Liver (tissue), 9 donors: Measurements from ENCODE around the gene ARHGAP32. TPM values are rescaled to one million over a fixed set of nuclear protein-coding genes. Genes with fewer than 3 reads are reported as not detected.

Source experiments
- DNase-seq: peaks from one replicate; pipeline ENCODE4 v3.0.0-alpha.2; 2017; ENCODE audit warnings: low spot score
- H3K27ac ChIP-seq, 2 donors: one replicate each; pipeline ENCODE4 v1.7.0; 2013; ENCODE audit warnings: inconsistent platforms in 2 of 2, low read length in 2 of 2, control low read depth in 1 of 2, low read depth in 1 of 2, mild to moderate bottlenecking in 1 of 2
- H3K27me3 ChIP-seq, 4 donors: one replicate each; pipeline versions ENCODE4 v1.6.1 to v1.7.0; 2013; ENCODE audit warnings: low read length in 3 of 4, inconsistent platforms in 1 of 4, mild to moderate bottlenecking in 1 of 4, moderate library complexity in 1 of 4; ENCODE audit not compliant: control insufficient read depth in 4 of 4, insufficient read depth in 4 of 4
- H3K36me3 ChIP-seq, 4 donors: one replicate each; pipeline versions ENCODE4 v1.6.1 to v1.7.0; 2013; ENCODE audit warnings: low read length in 3 of 4, mild to moderate bottlenecking in 3 of 4, low read depth in 1 of 4, moderate library complexity in 1 of 4; ENCODE audit not compliant: control insufficient read depth in 4 of 4, insufficient read depth in 3 of 4
- H3K4me1 ChIP-seq, 4 donors: one replicate each; pipeline versions ENCODE4 v1.6.1 to v1.7.0; 2013; ENCODE audit warnings: low read length in 3 of 4, mild to moderate bottlenecking in 3 of 4, moderate library complexity in 1 of 4; ENCODE audit not compliant: control insufficient read depth in 4 of 4, insufficient read depth in 4 of 4
- H3K4me3 ChIP-seq, 3 donors: one replicate each; pipeline versions ENCODE4 v1.6.1 to v1.7.0; 2013; ENCODE audit warnings: low read length in 3 of 3, control low read depth in 1 of 3, low read depth in 1 of 3, mild to moderate bottlenecking in 1 of 3
- H3K9ac ChIP-seq, 2 donors: one replicate each; pipeline ENCODE4 v1.7.0; 2013; ENCODE audit warnings: low read length in 2 of 2, mild to moderate bottlenecking in 2 of 2, moderate library complexity in 2 of 2, control low read depth in 1 of 2, low read depth in 1 of 2
- H3K9me3 ChIP-seq, 4 donors: one replicate each; pipeline versions ENCODE4 v1.6.1 to v1.7.0; 2013; ENCODE audit warnings: low read length in 3 of 4; ENCODE audit not compliant: control insufficient read depth in 4 of 4
- ATF3 ChIP-seq: IDR thresholded peaks from 2 replicates; pipeline ENCODE4 v1.6.1; 2016; ENCODE audit warnings: antibody characterized with exemption
- CTCF ChIP-seq: fragments of 150-350 bp; IDR thresholded peaks from 2 replicates; pipeline ENCODE4 v1.5.1; 2017; ENCODE audit warnings: improper control_type of control experiment, low read depth, low read length; ENCODE audit not compliant: missing input control
- EGR1 ChIP-seq, 2 donors: IDR thresholded peaks; 2 replicates each; pipeline ENCODE4 v1.6.1; 2016 to 2018; ENCODE audit warnings: antibody characterized with exemption in 2 of 2, low read depth in 2 of 2
- FOXA1 ChIP-seq: IDR thresholded peaks from 2 replicates; pipeline ENCODE4 v1.6.1; 2016; ENCODE audit warnings: antibody characterized with exemption
- FOXA2 ChIP-seq: IDR thresholded peaks from 2 replicates; pipeline ENCODE4 v1.6.1; 2016; ENCODE audit warnings: antibody characterized with exemption
- GABPA ChIP-seq, 2 donors: IDR thresholded peaks in 1 of 2; conservative IDR thresholded peaks in 1 of 2; 2 replicates each; pipeline ENCODE4 v1.6.1; 2016; ENCODE audit warnings: antibody characterized with exemption in 2 of 2, mild to moderate bottlenecking in 1 of 2, moderate library complexity in 1 of 2
- HNF4A ChIP-seq, 2 donors: conservative IDR thresholded peaks; 2 replicates each; pipeline ENCODE4 v1.6.1; 2016; ENCODE audit warnings: antibody characterized with exemption in 2 of 2, mild to moderate bottlenecking in 2 of 2
- HNF4G ChIP-seq: IDR thresholded peaks from 2 replicates; pipeline ENCODE4 v1.6.1; 2016; ENCODE audit warnings: antibody characterized with exemption
- JUND ChIP-seq, 2 donors: IDR thresholded peaks; 2 replicates each; pipeline ENCODE4 v1.6.1; 2016; ENCODE audit warnings: antibody characterized with exemption in 2 of 2
- RAD21 ChIP-seq, 2 donors: IDR thresholded peaks; 2 replicates each; pipeline ENCODE4 v1.6.1; 2016; ENCODE audit warnings: antibody characterized with exemption in 2 of 2, mild to moderate bottlenecking in 2 of 2
- REST ChIP-seq: IDR thresholded peaks from 2 replicates; pipeline ENCODE4 v1.6.1; 2016; ENCODE audit warnings: antibody characterized with exemption, mild to moderate bottlenecking
- RXRA ChIP-seq, 2 donors: IDR thresholded peaks; 2 replicates each; pipeline ENCODE4 v1.6.1; 2017 to 2018; ENCODE audit warnings: antibody characterized with exemption in 2 of 2, mild to moderate bottlenecking in 1 of 2
- SP1 ChIP-seq: IDR thresholded peaks from 2 replicates; pipeline ENCODE4 v1.6.1; 2018; ENCODE audit warnings: antibody characterized with exemption, mild to moderate bottlenecking
- TAF1 ChIP-seq: conservative IDR thresholded peaks from 2 replicates; pipeline ENCODE4 v1.6.1; 2016; ENCODE audit warnings: antibody characterized with exemption, mild to moderate bottlenecking
- YY1 ChIP-seq: IDR thresholded peaks from 2 replicates; pipeline ENCODE4 v1.6.1; 2016; ENCODE audit warnings: antibody characterized with exemption, mild to moderate bottlenecking
- ZBTB33 ChIP-seq: IDR thresholded peaks from 2 replicates; pipeline ENCODE4 v1.6.1; 2016; ENCODE audit warnings: antibody characterized with exemption
- WGBS: extraction: QIAGEN DNeasy Blood & Tissue Kit; methylation state at CpG from one replicate; pipeline ENCODE4 v1.1.7; 2013; 5-methylcytosine and 5-hydroxymethylcytosine counted together
- polyA plus RNA-seq, 2 donors: library from polyadenylated mRNA; stranded (reverse) in 1 of 2; unstranded in 1 of 2; fragments of 200-250 nt in 1 of 2; fragments of >200 nt in 1 of 2; fragmentation: Nextera tagmentation in 1 of 2; extraction: Ambion mirVana in 1 of 2; gene quantifications; one replicate each; pipeline versions ENCODE4 v1.2.1 to v1.2.3, GENCODE V29; 2013 to 2015
- total RNA-seq, 2 donors: library from RNA; depleted of rRNA; stranded (reverse); fragments of >200 nt; gene quantifications; one replicate each; pipeline ENCODE4 v1.2.3, GENCODE V29; 2014
- donor health status: healthy.
- donor health status: healthy.
- donor health status: healthy.
- donor health status: healthy.
- donor health status: healthy.

ARHGAP32 gene
- total and polyA plus RNA-seq, 4 donors: 1.8 to 13.1 (median 2.6) TPM

GRCh38 chr11:129040934-129041333, 151.2 kb downstream of the ARHGAP32 start:
- H3K36me3 ChIP-seq: peaks cover 0 to 5% (median 0%) of the 10 kb centered on the region in 4 donors
- H3K9me3 ChIP-seq: no peaks in the 10 kb centered on the region
- TF ChIP-seq ZBTB33: no peak
- no peak for TF ChIP-seq CTCF
- no peak for TF ChIP-seq HNF4G
- TF ChIP-seq YY1: no peak
- TF ChIP-seq HNF4A (conservative IDR thresholded peaks at IDR 0.05): no peak
- no peak for TF ChIP-seq JUND (IDR thresholded peaks at IDR 0.05)
- no peak for TF ChIP-seq TAF1
- TF ChIP-seq SP1: no peak
- H3K4me1 ChIP-seq: no peaks in the 10 kb centered on the region
- H3K27ac ChIP-seq: no peak overlapping the region
- H3K27me3 ChIP-seq: no peaks in the 10 kb centered on the region
- H3K9ac ChIP-seq: no peak overlapping the region
- H3K4me3 ChIP-seq: no peak overlapping the region
- no peak for DNase-seq

GRCh38 chr11:129035244-129035643, 156.9 kb downstream of the ARHGAP32 start:
- Histone ChIP-seq H3K4me1 (no peaks in the 10 kb centered on the region), H3K4me3 (no peak overlapping the region), H3K27me3 (no peaks in the 10 kb centered on the region), H3K36me3 (peaks cover 0 to 4% (median under 1%) of the 10 kb centered on the region in 4 donors), H3K9me3 (no peaks in the 10 kb centered on the region), H3K27ac (no peak overlapping the region), H3K9ac (no peak overlapping the region)
- WGBS: 96% methylated on average over 2 of the region's 2 CpGs
- DNase-seq: no peak
- TF ChIP-seq FOXA2: no peak
- TF ChIP-seq REST: no peak
- no peak for TF ChIP-seq RAD21 (IDR thresholded peaks at IDR 0.05)
- no peak for TF ChIP-seq HNF4A (conservative IDR thresholded peaks at IDR 0.05)
- no peak for TF ChIP-seq TAF1
- TF ChIP-seq EGR1 (IDR thresholded peaks at IDR 0.05; ENCODE audit: low read depth in 2 of 2): no peak

- no peaks in the 10 kb centered on the region for H3K27me3 ChIP-seq
- H3K4me3 ChIP-seq: no peak overlapping the region
- TF ChIP-seq FOXA1 (no peak), FOXA2 (no peak), YY1 (no peak), RAD21 (IDR thresholded peaks at IDR 0.05) (no peak), ATF3 (no peak), EGR1 (IDR thresholded peaks at IDR 0.05; ENCODE audit: low read depth in 2 of 2) (no peak), GABPA (IDR thresholded peaks at IDR 0.05 in 1 of 2, conservative IDR thresholded peaks at IDR 0.05 in 1 of 2) (no peak), RXRA (IDR thresholded peaks at IDR 0.05) (no peak), TAF1 (no peak), HNF4G (no peak), SP1 (no peak)
- H3K36me3 ChIP-seq: peaks cover 0 to 4% (median 0%) of the 10 kb centered on the region in 4 donors
- no peaks in the 10 kb centered on the region for H3K4me1 ChIP-seq
- H3K27ac ChIP-seq: no peak overlapping the region
- no peak overlapping the region for H3K9ac ChIP-seq
- 89% methylated on average over 1 of the region's 1 CpG for WGBS
- DNase-seq: no peak
- no peaks in the 10 kb centered on the region for H3K9me3 ChIP-seq
Measured at GRCh38 chr11:129034001-129034400, 158.1 kb downstream of the ARHGAP32 start.
